ENCODE measurements around the gene TEP1.
A peak's percentile ranks its signal among the peaks of the same experiment; 100 is the strongest.

- TF ChIP-seq CTCF (conservative IDR thresholded peaks at IDR 0.05; ENCODE audit: low read depth in 2 of 2) (peak; percentile 57 to 79), EZH2 (IDR thresholded peaks at IDR 0.05; ENCODE audit: low read depth, unreplicated experiment) (no peak), EZH2phosphoT487 (IDR thresholded peaks at IDR 0.05; ENCODE audit: unreplicated experiment) (no peak), ZNF462 (CRISPR knock-in tag; IDR thresholded peaks at IDR 0.05) (peak; percentile 50; the same call in 1 of the 2 replicates)
Measured at GRCh38 chr14:20415782-20416206, 2.5 kb upstream of the TEP1 start.
